H9 (cell line): ENCODE measurements around the gene CCDC141. TPM values are rescaled to one million over a fixed set of nuclear protein-coding genes. Genes with fewer than 3 reads are reported as not detected.

Experiments used
- DNase-seq: peaks from one replicate; pipeline ENCODE4 v3.0.0-alpha.2; 2017
- H2AFZ ChIP-seq: one replicate; pipeline ENCODE4 v1.6.1; 2013; ENCODE audit warnings: mild to moderate bottlenecking, low read length, control low read depth, moderate library complexity
- H2AK5ac ChIP-seq: 2 replicates; pipeline ENCODE4 v1.6.1; 2013; ENCODE audit warnings: low read length, control low read depth, mixed read lengths; ENCODE audit not compliant: insufficient read length
- H2BK120ac ChIP-seq: one replicate; pipeline ENCODE4 v1.6.1; 2013; ENCODE audit warnings: low read depth, mild to moderate bottlenecking, low read length, control low read depth, inconsistent platforms; ENCODE audit not compliant: poor library complexity, severe bottlenecking
- H2BK12ac ChIP-seq: 2 replicates; pipeline ENCODE4 v1.6.1; 2013; ENCODE audit warnings: low read length, control low read depth, mixed read lengths, low read depth; ENCODE audit not compliant: insufficient read length
- H2BK15ac ChIP-seq: 2 replicates; pipeline ENCODE4 v1.6.1; 2013; ENCODE audit warnings: low read depth, low read length, control low read depth
- H2BK20ac ChIP-seq: one replicate; pipeline ENCODE4 v1.6.1; 2013; ENCODE audit warnings: low read depth, mild to moderate bottlenecking, low read length, control low read depth, inconsistent platforms; ENCODE audit not compliant: poor library complexity, severe bottlenecking
- H2BK5ac ChIP-seq: 2 replicates; pipeline ENCODE4 v1.6.1; 2013; ENCODE audit warnings: low read length, control low read depth, mixed read lengths; ENCODE audit not compliant: insufficient read length
- H3K14ac ChIP-seq: 2 replicates; pipeline ENCODE4 v1.6.1; 2013; ENCODE audit warnings: low read length, control low read depth; ENCODE audit not compliant: insufficient read depth
- H3K18ac ChIP-seq: 2 replicates; pipeline ENCODE4 v1.6.1; 2013; ENCODE audit warnings: low read depth, mild to moderate bottlenecking, mixed read lengths, low read length, control low read depth; ENCODE audit not compliant: insufficient read length
- H3K23ac ChIP-seq: 2 replicates; pipeline ENCODE4 v1.6.1; 2013; ENCODE audit warnings: low read length, control low read depth, mixed read lengths, low read depth; ENCODE audit not compliant: insufficient read length
- H3K23me2 ChIP-seq: 2 replicates; pipeline ENCODE4 v1.6.1; 2013; ENCODE audit warnings: low read depth, mild to moderate bottlenecking, mixed read lengths, low read length, control low read depth; ENCODE audit not compliant: insufficient read length, poor library complexity, severe bottlenecking
- H3K27ac ChIP-seq: 2 replicates; pipeline ENCODE4 v1.5.1; 2013; ENCODE audit warnings: low read length, control low read depth, mixed read lengths, low read depth; ENCODE audit not compliant: insufficient read length
- H3K27me3 ChIP-seq: 2 replicates; pipeline ENCODE4 v1.6.1; 2013; ENCODE audit warnings: low read length, control low read depth, inconsistent platforms; ENCODE audit not compliant: insufficient read depth
- H3K4ac ChIP-seq: 2 replicates; pipeline ENCODE4 v1.6.1; 2013; ENCODE audit warnings: low read depth, mild to moderate bottlenecking, control low read depth, inconsistent platforms, low read length, moderate library complexity
- H3K4me1 ChIP-seq: 2 replicates; pipeline ENCODE4 v1.6.1; 2013; ENCODE audit warnings: low read length, control low read depth, inconsistent platforms; ENCODE audit not compliant: insufficient read depth
- H3K4me2 ChIP-seq: 2 replicates; pipeline ENCODE4 v1.6.1; 2013; ENCODE audit warnings: low read length, control low read depth, mixed read lengths; ENCODE audit not compliant: insufficient read length, insufficient read depth
- H3K56ac ChIP-seq: 2 replicates; pipeline ENCODE4 v1.6.1; 2013; ENCODE audit warnings: low read depth, mild to moderate bottlenecking, mixed read lengths, low read length, control low read depth; ENCODE audit not compliant: insufficient read length
- H3K79me1 ChIP-seq: 2 replicates; pipeline ENCODE4 v1.6.1; 2013; ENCODE audit warnings: low read depth, mild to moderate bottlenecking, moderate library complexity, low read length, control low read depth, inconsistent platforms; ENCODE audit not compliant: insufficient read depth, poor library complexity, severe bottlenecking
- H3K79me2 ChIP-seq: 2 replicates; pipeline ENCODE4 v1.6.1; 2013; ENCODE audit warnings: low read length, control low read depth, inconsistent platforms; ENCODE audit not compliant: insufficient read depth
- H3K9ac ChIP-seq: 2 replicates; pipeline ENCODE4 v1.6.1; 2013; ENCODE audit warnings: low read length, control low read depth, mixed read lengths; ENCODE audit not compliant: insufficient read length; ENCODE audit errors: extremely low read depth
- H3K9me3 ChIP-seq: one replicate; pipeline ENCODE4 v1.6.1; 2013; ENCODE audit warnings: low read depth, low read length, inconsistent platforms; ENCODE audit not compliant: control insufficient read depth
- H3T11ph ChIP-seq: one replicate; pipeline ENCODE4 v1.6.1; 2013; ENCODE audit warnings: mild to moderate bottlenecking, low read length, control low read depth, inconsistent platforms
- H4K20me1 ChIP-seq: one replicate; pipeline ENCODE4 v1.6.1; 2013; ENCODE audit not compliant: control insufficient read depth, insufficient read length, insufficient read depth
- H4K5ac ChIP-seq: 2 replicates; pipeline ENCODE4 v1.6.1; 2013; ENCODE audit warnings: low read depth, mild to moderate bottlenecking, mixed read lengths, low read length, control low read depth; ENCODE audit not compliant: insufficient read length
- H4K8ac ChIP-seq: replicated peaks from 2 replicates; pipeline ENCODE4 v1.6.1; 2013; ENCODE audit warnings: low read length, control low read depth, mixed read lengths, low read depth; ENCODE audit not compliant: insufficient read length
- H4K91ac ChIP-seq: 2 replicates; pipeline ENCODE4 v1.6.1; 2013; ENCODE audit warnings: low read depth, mild to moderate bottlenecking, moderate library complexity, mixed read lengths, low read length, control low read depth; ENCODE audit not compliant: insufficient read length
- H3K27ac Mint-ChIP-seq, 3 experiments: 2 replicates in 2 of 3; 3 replicates in 1 of 3; pipeline ENCODE4 v1.8.0; 2020 to 2021; ENCODE audit warnings: mixed read lengths in 3 of 3, mild to moderate bottlenecking in 1 of 3, moderate library complexity in 1 of 3
- H3K27me3 Mint-ChIP-seq: 2 replicates; pipeline ENCODE4 v1.8.0; 2021; ENCODE audit warnings: low read depth, mild to moderate bottlenecking, moderate library complexity, mixed read lengths
- H3K36me3 Mint-ChIP-seq, 3 experiments: 2 replicates in 2 of 3; 3 replicates in 1 of 3; pipeline ENCODE4 v1.8.0; 2020 to 2021; ENCODE audit warnings: low read depth in 3 of 3, mixed read lengths in 3 of 3; ENCODE audit not compliant: insufficient read depth in 1 of 3
- H3K4me1 Mint-ChIP-seq, 2 experiments: 2 replicates each; pipeline ENCODE4 v1.8.0; 2020; ENCODE audit warnings: mixed read lengths in 2 of 2
- H3K4me3 Mint-ChIP-seq, 2 experiments: 2 replicates in 1 of 2; 3 replicates in 1 of 2; pipeline ENCODE4 v1.8.0; 2020 to 2021; ENCODE audit warnings: mild to moderate bottlenecking in 2 of 2, mixed read lengths in 2 of 2, moderate library complexity in 1 of 2
- H3K9me3 Mint-ChIP-seq, 2 experiments: 2 replicates in 1 of 2; 3 replicates in 1 of 2; pipeline ENCODE4 v1.8.0; 2020; ENCODE audit warnings: mild to moderate bottlenecking in 2 of 2, mixed read lengths in 2 of 2, moderate library complexity in 1 of 2
- CTCF ChIP-seq: fragments of 200-600 bp; sonication (generic); conservative IDR thresholded peaks from 3 replicates; pipeline ENCODE4 v1.8.0; 2021; ENCODE audit warnings: antibody characterized with exemption, mild to moderate bottlenecking
- WGBS: extraction: QIAGEN DNeasy Blood & Tissue Kit; methylation state at CpG from one replicate; pipeline ENCODE4 v1.1.7; 2013; ENCODE audit warnings: missing lambda C conversion rate, low lambda C conversion rate, mixed read lengths; ENCODE audit not compliant: insufficient read length; ENCODE audit errors: extremely low coverage; 5-methylcytosine and 5-hydroxymethylcytosine counted together
- total RNA-seq: library from RNA; stranded (reverse); gene quantifications from 2 replicates; pipeline ENCODE4 v1.2.1, GENCODE V29; 2021

CCDC141 gene
- total RNA-seq, 1 experiment from 2014 or later: 1.0 TPM

- Histone ChIP-seq H2BK5ac (no peak overlapping the region), H3K79me2 (no peaks in the 10 kb centered on the region), H2AFZ (no peak overlapping the region), H3K4me1 (peaks cover 2% of the 10 kb centered on the region; the same call in 1 of the 2 replicates), H3K23ac (no peak overlapping the region), H4K91ac (no peak overlapping the region), H3K9me3 (no peaks in the 10 kb centered on the region), H4K20me1 (no peaks in the 10 kb centered on the region), H3K79me1 (no peaks in the 10 kb centered on the region), H3T11ph (peak overlapping the region; percentile 36), H2BK15ac (no peak overlapping the region), H3K14ac (no peak overlapping the region), H2AK5ac (no peak overlapping the region), H3K18ac (no peak overlapping the region), H3K56ac (no peak overlapping the region), H2BK120ac (no peak overlapping the region), H4K8ac (no peak overlapping the region), H2BK20ac (no peak overlapping the region), H3K9ac (no peak overlapping the region), H2BK12ac (no peak overlapping the region), H3K4ac (no peak overlapping the region), H4K5ac (no peak overlapping the region), H3K27ac (no peak overlapping the region), H3K23me2 (no peaks in the 10 kb centered on the region), H3K4me2 (no peak overlapping the region), H3K27me3 (no peaks in the 10 kb centered on the region)
- Mint-ChIP-seq H3K27me3 (no peaks in the 10 kb centered on the region), H3K4me1 (peaks cover 10 to 12% of the 10 kb centered on the region in 2 experiments; a peak in 3 of 4 replicates), H3K27ac (no peak overlapping the region), H3K36me3 (no peaks in the 10 kb centered on the region), H3K9me3 (no peaks in the 10 kb centered on the region), H3K4me3 (no peak overlapping the region)
- no peak for TF ChIP-seq CTCF
- WGBS: no CpG with 5 or more reads among the region's 3 CpGs
- no peak for DNase-seq
These were observed 179.2 kb downstream of the CCDC141 start for GRCh38 chr2:178870703-178871102.
